Mononuclear cell (primary cell): ENCODE measurements around the gene MED13. TPM values are rescaled to one million over a fixed set of nuclear protein-coding genes. Genes with fewer than 3 reads are reported as not detected.
"Not testable (repeated sequence)": the region's sequence is repeated elsewhere in the genome, so short reads cannot be mapped to it uniquely, and the experiment has no call there.

Experiments used
- H3K27me3 ChIP-seq: 2 replicates; pipeline ENCODE4 v1.6.0; 2011; ENCODE audit warnings: low read length, control low read depth; ENCODE audit not compliant: insufficient read depth
- H3K4me1 ChIP-seq: 2 replicates; pipeline ENCODE4 v1.5.1; 2011; ENCODE audit warnings: mild to moderate bottlenecking, low read length, control low read depth; ENCODE audit not compliant: insufficient read depth
- H3K4me3 ChIP-seq: 2 replicates; pipeline ENCODE4 v1.5.1; 2011; ENCODE audit warnings: mild to moderate bottlenecking, low read length, moderate library complexity
- H3K9me3 ChIP-seq: 2 replicates; pipeline ENCODE4 v1.5.1; 2011; ENCODE audit warnings: low read depth, mild to moderate bottlenecking, control low read depth, low read length
- total RNA-seq: library from RNA; depleted of rRNA; stranded (reverse); fragments of >200 nt; gene quantifications from one replicate; pipeline ENCODE4 v1.2.3, GENCODE V29; 2012

Gene MED13
- total RNA-seq, 1 donor, result 164 TPM

GRCh38 chr17:62001105-62001504, 64.0 kb downstream of the MED13 start:
- no peak overlapping the region for H3K4me3 ChIP-seq
- H3K27me3 ChIP-seq, result no peaks in the 10 kb centered on the region
- H3K4me1 ChIP-seq, result no peaks in the 10 kb centered on the region
- no peaks in the 10 kb centered on the region for H3K9me3 ChIP-seq

- no peaks in the 10 kb centered on the region for H3K9me3 ChIP-seq
- H3K4me1 ChIP-seq, result no peaks in the 10 kb centered on the region
- H3K27me3 ChIP-seq, result no peaks in the 10 kb centered on the region
- no peak overlapping the region for H3K4me3 ChIP-seq
Observed at GRCh38 chr17:62000186-62000585, 64.9 kb downstream of the MED13 start.

- not testable (repeated sequence) for H3K9me3 ChIP-seq, H3K27me3 ChIP-seq, H3K4me3 ChIP-seq
Observed at GRCh38 chr17:61998534-61998933, 66.5 kb downstream of the MED13 start.

GRCh38 chr17:61997664-61998063, 67.4 kb downstream of the MED13 start:
- Histone ChIP-seq H3K27me3 (no peaks in the 10 kb centered on the region), H3K9me3 (no peaks in the 10 kb centered on the region), H3K4me1 (no peaks in the 10 kb centered on the region), H3K4me3 (no peak overlapping the region)

More at GRCh38 chr17:61998534-61998933, 66.5 kb downstream of the MED13 start:
- H3K4me1 ChIP-seq, result not testable (repeated sequence)

GRCh38 chr17:61996916-61997605, 68.0 kb downstream of the MED13 start:
- Histone ChIP-seq H3K4me1 (no peaks in the 10 kb centered on the region), H3K9me3 (no peaks in the 10 kb centered on the region), H3K4me3 (no peak overlapping the region), H3K27me3 (no peaks in the 10 kb centered on the region)

GRCh38 chr17:61989509-61989908, 75.6 kb downstream of the MED13 start:
- Histone ChIP-seq H3K9me3 (no peaks in the 10 kb centered on the region), H3K4me3 (no peak overlapping the region), H3K4me1 (no peaks in the 10 kb centered on the region), H3K27me3 (no peaks in the 10 kb centered on the region)

GRCh38 chr17:61986898-61987297, 78.2 kb downstream of the MED13 start:
- Histone ChIP-seq H3K4me3 (no peak overlapping the region), H3K9me3 (no peaks in the 10 kb centered on the region), H3K4me1 (no peaks in the 10 kb centered on the region), H3K27me3 (no peaks in the 10 kb centered on the region)

- H3K4me3 ChIP-seq, result no peak overlapping the region
- no peaks in the 10 kb centered on the region for H3K9me3 ChIP-seq
- no peaks in the 10 kb centered on the region for H3K27me3 ChIP-seq
- H3K4me1 ChIP-seq, result no peaks in the 10 kb centered on the region
Observed at GRCh38 chr17:61984821-61985220, 80.3 kb downstream of the MED13 start.

- Histone ChIP-seq H3K4me1 (no peaks in the 10 kb centered on the region), H3K9me3 (no peaks in the 10 kb centered on the region), H3K27me3 (no peaks in the 10 kb centered on the region), H3K4me3 (no peak overlapping the region)
Observed at GRCh38 chr17:61981323-61981722, 83.8 kb downstream of the MED13 start.

GRCh38 chr17:61980535-61980934, 84.5 kb downstream of the MED13 start:
- no peaks in the 10 kb centered on the region for H3K9me3 ChIP-seq
- H3K4me1 ChIP-seq, result no peaks in the 10 kb centered on the region
- no peaks in the 10 kb centered on the region for H3K27me3 ChIP-seq
- no peak overlapping the region for H3K4me3 ChIP-seq

GRCh38 chr17:61974115-61974514, 91.0 kb downstream of the MED13 start:
- peaks cover 9% of the 10 kb centered on the region for H3K4me1 ChIP-seq
- no peak overlapping the region for H3K4me3 ChIP-seq
- H3K27me3 ChIP-seq, result no peaks in the 10 kb centered on the region
- H3K9me3 ChIP-seq, result no peaks in the 10 kb centered on the region

- Histone ChIP-seq H3K27me3 (no peaks in the 10 kb centered on the region), H3K4me3 (no peak overlapping the region), H3K9me3 (no peaks in the 10 kb centered on the region), H3K4me1 (peaks cover 9% of the 10 kb centered on the region)
Observed at GRCh38 chr17:61972311-61972710, 92.8 kb downstream of the MED13 start.

GRCh38 chr17:61970030-61970429, 95.0 kb downstream of the MED13 start:
- Histone ChIP-seq H3K4me3 (no peak overlapping the region), H3K9me3 (no peaks in the 10 kb centered on the region), H3K27me3 (no peaks in the 10 kb centered on the region), H3K4me1 (peaks cover 9% of the 10 kb centered on the region)

GRCh38 chr17:61968757-61969156, 96.3 kb downstream of the MED13 start:
- no peaks in the 10 kb centered on the region for H3K9me3 ChIP-seq
- no peak overlapping the region for H3K4me3 ChIP-seq
- peaks cover 9% of the 10 kb centered on the region for H3K4me1 ChIP-seq
- H3K27me3 ChIP-seq, result no peaks in the 10 kb centered on the region

- no peaks in the 10 kb centered on the region for H3K9me3 ChIP-seq
- H3K4me3 ChIP-seq, result no peak overlapping the region
- peaks cover 9% of the 10 kb centered on the region for H3K4me1 ChIP-seq
- no peaks in the 10 kb centered on the region for H3K27me3 ChIP-seq
Observed at GRCh38 chr17:61967729-61968128, 97.3 kb downstream of the MED13 start.

GRCh38 chr17:61966191-61966590, 98.9 kb downstream of the MED13 start:
- Histone ChIP-seq H3K4me1 (peaks cover 9% of the 10 kb centered on the region), H3K27me3 (no peaks in the 10 kb centered on the region), H3K4me3 (no peak overlapping the region), H3K9me3 (no peaks in the 10 kb centered on the region)
